NCI-H510A treated with DMSO at 0.1 percent for 48 hours (cell line): Measurements from ENCODE around the gene TNNT3.

Experiments
- DNase-seq: peaks from one replicate; lab custom pipeline; 2025; lab: John Stamatoyannopoulos, UW

The TNNT3 gene

DNA sequence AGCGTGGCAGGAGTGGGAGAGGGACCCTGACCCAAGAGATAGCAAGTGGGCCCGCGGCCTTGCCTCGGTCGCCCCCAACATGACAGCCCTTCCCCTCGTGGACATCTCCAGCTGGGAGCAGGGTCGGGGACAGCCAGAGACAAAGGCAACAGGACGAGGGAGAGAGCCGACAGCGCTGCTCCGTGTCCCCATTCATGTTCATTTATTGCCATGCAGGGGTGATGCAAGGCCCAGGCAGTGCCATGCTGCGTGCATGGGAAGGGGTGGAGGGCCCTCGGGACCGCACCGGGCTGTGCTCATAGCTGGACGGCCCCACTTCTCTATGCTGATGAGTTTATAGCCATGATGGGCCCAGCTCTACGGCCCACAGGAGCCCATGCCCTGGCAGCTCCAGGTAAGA is 40.3 kb downstream of the TNNT3 start:
- DNase-seq = no peak

DNA sequence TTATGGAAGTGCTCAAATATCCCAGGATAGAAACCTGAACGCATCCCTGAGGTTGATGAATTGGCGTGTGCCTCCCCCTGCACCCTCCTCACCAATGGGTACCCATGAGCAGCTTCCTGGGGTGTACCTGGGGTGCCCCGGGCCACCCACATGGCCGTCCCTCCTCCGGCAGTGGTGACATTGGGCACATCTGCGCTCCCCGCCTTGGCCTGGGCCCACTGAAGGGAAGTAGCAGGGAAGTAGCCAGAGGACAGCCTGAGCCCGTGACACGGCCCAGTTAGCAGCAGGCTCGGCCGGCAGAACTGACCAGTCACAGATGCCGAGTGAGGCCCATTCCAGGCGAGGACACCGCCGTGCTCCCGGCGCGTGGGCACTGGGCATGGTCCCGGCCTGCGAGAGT is 44.4 kb downstream of the TNNT3 start:
- DNase-seq = no peak

DNA sequence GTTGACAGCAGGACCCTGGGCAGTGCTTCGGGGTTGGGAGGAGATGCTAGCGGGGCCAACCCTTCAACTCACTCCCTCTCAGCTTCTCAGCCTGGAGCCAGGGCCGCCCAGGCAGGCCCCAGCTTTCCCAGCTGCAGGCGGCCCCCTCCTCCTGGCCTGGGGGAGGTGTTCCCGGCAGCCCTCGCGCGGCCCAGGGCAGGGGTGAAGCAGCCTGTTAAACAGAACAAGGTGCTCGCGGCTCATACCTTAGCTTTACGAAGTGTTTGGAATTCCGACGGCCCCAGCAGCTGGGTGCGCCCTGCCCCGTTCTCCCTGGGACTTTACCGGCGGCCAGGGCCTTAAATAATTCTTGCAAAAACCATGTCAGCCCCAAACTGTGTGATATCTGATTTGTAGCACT is 44.8 kb downstream of the TNNT3 start:
- no peak for DNase-seq

DNA sequence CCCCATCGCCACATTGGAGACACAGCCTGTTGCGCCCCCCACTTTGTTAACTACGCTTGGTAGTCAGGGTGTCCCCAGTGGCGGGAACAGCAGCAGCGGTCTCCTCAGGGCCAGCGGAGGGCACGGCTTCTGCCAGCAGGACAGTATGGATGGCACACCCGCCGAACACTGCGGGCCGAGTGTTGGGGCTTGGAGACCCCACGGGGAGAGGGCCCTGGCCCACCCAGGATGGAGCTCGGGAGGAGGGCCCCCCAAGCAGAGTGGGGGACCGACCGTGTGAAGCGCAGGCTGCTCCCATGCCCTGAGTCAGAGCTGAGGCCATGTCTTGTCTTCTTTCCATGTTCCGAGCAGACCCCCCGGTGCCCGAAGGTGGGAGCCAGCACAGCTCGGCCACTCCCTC is 45.5 kb downstream of the TNNT3 start:
- no peak for DNase-seq

DNA sequence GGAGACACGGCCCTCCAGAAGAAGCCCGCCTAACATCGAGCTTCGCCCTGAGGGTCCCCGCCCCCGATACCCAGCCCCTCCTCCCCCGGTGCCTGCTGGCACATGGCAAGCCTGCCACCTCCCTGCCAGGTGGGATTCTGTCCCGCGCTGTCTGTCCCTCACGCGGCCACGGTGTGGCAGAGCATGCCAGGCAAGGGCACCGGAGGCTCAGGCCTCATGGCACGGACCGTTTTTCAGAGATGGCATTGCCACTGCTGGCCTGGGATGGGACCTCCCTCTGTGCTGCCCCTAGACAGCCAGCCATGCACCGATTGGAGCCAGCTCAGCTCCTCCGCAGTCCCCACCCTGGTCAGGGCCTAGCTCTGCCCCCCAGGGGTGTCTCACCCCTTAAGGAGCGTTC is 47.0 kb downstream of the TNNT3 start:
- DNase-seq = no peak

DNA sequence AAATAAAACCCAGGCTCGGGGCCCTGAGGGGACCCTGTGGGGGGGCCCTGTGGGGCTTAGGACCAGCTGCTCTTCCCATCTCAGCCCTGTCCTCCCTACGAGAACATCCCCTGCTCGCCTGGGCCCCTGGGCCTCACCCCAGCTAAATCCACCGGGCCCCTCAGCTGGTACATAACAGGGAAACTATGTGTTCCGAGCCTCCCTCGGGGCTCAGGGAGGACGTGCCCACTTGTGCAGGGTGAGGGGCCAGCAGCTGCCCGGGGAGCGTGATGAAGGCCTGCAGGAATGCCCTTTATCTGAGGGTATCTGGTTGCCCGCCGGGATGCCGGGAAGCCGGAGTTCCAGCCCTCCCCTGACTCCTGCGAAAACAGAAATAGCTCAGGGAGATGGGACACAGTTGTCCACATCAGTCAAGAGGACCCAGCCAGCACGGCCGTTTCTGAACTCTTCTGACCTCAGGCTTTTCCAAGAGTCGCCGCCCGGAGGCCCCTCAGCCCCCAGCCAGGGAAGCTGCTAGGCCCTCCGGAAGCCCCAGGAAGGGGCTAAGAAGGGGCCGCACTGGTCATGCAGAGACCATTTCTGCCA is 48.2 kb downstream of the TNNT3 start:
- DNase-seq = no peak

DNA sequence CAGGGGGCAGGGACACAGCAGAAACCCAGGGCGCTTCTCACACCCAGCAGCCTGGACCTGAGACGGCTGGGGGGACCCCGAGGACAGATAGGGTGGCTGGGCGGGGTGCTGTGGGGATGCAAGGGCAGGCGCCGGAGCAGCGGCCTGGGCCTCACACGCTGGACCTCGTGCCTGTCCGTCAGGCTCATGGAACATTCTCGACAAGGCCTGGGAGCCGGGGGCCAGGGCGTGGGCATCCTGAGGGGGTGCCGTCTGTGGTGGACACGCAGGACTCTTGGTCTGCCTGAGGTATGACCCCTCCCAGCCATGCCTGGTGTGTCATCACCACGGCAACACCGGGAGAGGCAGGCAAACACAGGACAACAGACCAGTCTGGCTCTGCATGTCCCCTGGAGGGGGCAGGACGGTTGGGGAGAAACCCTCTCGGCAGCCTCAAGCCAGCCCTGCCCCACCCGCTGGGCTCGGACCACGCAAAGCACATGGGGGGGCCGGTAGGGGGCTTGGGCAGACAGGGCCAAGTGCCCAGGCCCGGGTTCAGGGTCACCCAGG is 49.0 kb downstream of the TNNT3 start:
- DNase-seq = no peak

DNA sequence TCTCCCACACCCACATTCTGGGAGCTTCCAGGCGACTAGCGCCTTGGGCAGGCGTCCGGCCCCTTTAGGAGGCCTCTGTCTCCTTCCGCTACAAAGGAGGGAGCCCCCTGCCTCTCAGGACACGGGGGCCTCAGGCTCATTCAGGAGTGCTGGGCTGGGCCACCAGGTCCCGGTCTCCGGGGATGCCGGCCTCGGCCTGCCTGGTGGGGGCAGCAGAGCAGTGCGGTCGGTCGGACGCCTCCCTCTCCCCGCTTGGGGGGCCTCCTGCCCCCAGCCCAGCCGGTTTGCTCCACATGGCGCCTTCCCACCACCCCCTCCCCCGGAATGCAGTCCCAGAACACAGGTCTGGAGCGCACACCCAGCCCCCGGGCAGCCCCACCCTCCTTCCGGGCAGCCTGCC is 49.5 kb downstream of the TNNT3 start:
- DNase-seq = no peak

DNA sequence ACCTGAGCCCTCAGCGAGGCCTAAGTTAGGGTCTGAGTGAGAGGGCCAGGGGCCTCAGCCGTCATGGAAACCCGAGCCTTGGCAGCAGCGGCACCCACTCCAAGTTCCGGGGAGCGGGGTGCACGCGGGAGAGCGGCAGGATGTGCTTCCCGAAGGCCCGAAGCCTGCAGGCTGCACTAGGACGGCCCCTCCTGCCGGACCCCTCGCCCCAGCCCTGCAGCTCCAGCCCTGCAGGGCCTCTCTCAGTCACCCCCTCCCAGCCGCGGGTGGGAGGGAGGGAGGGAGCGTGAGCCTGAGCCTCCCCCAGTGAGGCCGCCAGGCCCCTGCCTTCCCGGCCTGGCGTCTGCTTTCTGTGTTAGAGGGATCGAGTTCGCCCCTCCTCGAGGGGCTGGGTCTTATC is 50.3 kb downstream of the TNNT3 start:
- DNase-seq = no peak

DNA sequence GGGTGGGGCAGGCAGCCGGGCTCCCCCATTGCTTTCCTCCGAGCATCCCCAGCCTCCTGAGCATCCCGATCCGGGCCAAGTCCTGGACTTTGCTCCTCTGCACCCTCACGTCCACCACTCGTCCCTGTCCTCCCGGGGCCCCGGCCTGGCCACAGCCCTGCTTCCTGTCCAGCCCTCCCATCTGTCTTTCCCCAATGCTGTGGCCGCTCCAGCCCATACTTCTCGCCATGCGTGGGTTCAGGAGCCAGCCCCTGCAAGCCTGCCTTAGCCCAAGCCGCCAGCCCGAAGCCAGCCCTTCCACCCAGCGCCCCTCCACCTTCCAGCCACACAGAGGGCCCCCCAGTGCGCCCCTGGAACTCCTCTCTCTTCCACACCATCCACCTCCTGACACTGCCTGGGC is 51.5 kb downstream of the TNNT3 start:
- DNase-seq = no peak

DNA sequence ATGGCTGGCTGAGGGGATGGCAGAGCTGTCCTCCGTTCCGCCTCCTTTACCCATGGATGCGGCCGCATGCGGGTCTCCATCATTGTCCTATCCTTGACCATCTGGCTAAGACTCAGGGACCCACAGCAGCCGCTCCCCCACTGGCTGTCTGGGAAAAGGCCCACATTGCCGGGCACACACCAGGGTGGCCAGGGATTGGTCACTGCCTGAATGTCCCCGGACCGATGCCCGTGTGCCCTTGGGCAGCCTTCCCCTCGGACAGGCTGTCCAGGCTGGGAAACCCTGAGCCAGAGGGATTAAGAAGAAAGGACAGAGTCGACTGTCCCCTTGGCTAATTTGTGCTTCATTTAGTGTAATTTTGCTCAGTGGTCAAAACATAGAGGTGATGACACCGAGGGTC is 55.7 kb downstream of the TNNT3 start:
- DNase-seq = no peak

DNA sequence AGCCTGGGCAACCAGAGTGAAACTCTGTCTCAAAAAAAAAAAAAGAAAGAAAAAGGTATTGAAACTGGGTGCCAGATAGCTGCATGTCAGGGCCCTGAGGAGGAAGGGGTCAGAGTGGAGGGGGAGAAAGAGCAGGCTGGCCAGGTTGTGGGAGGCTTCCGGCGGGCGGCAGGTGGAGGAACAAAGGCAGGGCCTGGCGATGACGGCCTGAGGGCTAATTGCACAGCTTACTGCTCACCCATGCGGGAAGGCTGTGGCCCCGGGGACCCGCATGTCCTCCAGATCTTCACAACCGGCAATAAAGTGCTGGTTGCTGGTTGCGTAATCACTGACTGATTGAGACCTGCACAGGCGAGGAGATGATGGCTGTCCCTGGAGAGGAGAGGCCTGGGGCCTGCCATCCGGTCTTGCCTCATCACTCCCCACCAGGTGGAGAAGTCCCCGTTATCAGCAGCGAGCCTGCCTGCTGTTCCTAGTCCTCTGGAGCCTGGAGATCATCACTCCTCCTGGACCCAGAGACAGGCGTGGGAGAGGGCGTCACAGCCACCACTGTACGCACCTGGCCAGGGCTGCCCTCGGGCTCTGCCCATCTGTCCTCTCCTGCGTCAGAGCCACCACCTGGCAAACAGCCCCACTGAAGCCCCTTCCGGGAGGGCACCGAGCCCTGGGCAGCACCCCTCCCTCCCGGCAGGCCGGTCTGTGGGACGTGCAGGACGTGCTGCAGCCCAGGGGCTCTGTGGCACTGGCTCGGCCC is 59.4 kb downstream of the TNNT3 start:
- no peak for DNase-seq

DNA sequence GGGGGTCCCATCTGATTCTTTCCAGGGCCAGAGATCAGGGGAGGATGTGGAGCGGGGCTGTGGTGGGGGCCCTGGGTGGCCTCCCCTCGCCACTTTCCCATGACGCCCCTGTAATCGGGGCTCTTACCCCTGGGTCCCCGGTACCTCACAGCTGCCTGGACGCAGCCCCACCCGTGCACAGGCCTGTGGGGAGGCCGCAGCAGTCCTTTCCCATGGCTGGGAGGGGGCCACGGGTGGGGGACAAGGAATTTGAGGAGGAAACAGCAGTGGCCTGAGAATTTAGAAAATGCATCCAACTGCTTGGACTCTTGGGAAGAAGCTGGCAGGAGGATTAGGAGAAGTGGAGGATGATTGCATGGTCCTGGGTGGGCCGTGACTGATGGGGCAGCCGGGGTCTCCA is 60.1 kb downstream of the TNNT3 start:
- DNase-seq = no peak

DNA sequence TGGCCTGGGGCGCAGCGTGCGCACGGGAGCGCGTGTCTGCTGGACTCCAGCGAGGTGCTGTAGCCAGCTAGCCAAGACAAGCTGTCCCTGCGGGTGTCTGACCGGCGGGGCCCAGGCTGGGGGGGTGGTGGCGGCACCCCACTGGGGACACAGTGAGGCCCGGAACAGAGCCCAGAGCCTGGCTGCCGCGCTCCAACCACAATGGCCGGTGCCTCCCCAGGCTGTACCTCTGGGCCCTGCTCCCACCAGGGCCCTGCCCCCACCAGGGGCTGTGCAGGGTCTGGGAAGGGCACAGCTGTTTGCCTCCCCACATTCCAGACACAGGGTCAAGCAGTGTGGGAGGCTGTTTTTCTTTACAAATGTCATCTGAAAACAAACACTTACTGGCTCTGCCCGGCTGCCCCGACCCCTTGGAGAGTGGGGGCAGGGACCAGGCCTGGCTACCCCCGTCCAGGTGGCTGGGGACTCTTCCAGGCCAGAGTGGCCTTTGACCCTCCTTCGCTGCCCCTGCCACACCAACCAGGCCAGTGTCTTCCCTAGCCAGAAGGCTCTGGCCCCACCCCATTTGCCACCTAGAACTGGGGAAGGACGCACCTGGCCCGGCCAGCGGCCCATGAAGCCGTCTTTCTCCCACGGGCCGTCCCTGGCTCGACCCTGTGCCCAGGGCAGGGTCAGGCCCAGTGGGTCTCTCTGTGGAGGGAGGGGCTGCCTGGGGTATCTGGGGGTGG is 63.5 kb downstream of the TNNT3 start:
- no peak for DNase-seq

DNA sequence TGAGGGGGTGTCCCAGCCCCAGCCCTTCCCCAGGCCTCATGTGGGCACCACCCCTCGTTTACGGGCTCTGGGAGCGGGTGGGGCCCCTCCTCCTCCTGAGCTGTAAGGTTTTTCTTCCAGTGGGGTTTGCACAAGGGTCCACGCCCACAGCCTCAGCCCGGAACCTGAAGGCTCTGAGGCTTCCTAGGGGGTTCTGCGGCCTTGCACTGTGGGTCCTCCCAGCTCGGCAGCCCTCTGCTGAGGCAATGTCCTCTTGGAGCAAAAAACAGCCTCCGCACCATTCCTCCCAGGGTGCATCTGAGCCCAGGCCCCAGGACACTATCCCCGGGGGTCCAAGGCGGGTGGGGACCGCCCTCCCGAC is 64.1 kb downstream of the TNNT3 start:
- no peak for DNase-seq

DNA sequence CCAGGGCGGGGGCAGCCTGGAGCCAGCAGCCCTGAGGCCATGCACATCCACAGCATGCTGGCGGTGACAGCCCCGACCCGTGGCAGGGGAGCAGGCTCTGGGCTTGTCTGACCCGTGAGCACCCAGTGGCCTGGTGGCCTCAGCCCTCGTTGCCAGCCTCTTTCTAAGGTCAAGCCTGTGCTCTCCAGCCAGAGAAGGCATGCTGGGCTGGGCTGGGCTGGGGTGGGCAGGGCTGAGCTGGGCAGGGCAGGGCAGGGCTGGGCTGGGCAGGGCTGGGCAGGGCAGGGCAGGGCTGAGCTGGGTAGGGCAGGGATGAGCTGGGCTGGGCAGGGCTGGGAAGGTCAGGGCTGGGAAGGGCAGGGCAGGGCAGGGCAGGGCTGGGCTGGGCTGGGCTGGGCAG is 67.5 kb downstream of the TNNT3 start:
- no peak for DNase-seq

DNA sequence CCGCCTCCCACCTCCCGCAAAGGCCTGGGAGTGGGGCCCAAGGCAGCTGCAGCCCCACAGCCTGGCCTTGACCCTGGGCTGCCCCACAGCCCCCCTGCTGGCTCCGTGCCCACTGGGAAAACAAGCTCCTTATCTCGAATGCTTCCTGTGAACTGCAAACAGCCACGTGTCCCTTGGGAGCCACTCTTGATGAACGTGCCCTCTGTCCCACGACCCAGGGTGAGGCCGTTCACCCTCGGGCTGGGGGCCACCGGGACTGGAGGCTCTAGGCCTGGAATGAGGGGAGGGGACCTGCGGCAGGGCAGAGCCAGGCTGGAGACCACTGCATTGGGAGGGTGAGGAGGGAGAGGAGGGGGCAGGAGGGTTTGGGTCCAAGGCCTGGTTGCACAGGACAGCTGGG is 68.7 kb downstream of the TNNT3 start:
- DNase-seq = no peak
